HepG2 (cell line): ENCODE results near the gene SEMA7A. TPM values are rescaled to one million over a fixed set of nuclear protein-coding genes. Genes with fewer than 3 reads are reported as not detected.

Experiments used
- CBX1 ChIP-seq: IDR thresholded peaks from one replicate; pipeline ENCODE4 v1.6.1; 2016; ENCODE audit warnings: antibody characterized with exemption, low read depth
- EED ChIP-seq: sonication (generic); formaldehyde crosslinking; IDR thresholded peaks from 2 replicates; pipeline ENCODE4 v1.5.0; 2020; ENCODE audit warnings: mild to moderate bottlenecking, missing genetic modification reagents
- MZF1 ChIP-seq: sonication (generic); formaldehyde crosslinking; IDR thresholded peaks from 2 replicates; pipeline ENCODE4 v1.8.1; 2023; ENCODE audit warnings: mild to moderate bottlenecking, missing genetic modification reagents, borderline replicate concordance
- RARA ChIP-seq: IDR thresholded peaks from 2 replicates; pipeline ENCODE4 v1.6.1; 2016; ENCODE audit warnings: missing genetic modification reagents, missing compliant biosample characterization
- YEATS4 ChIP-seq: sonication (generic); formaldehyde crosslinking; IDR thresholded peaks from 2 replicates; pipeline ENCODE4 v1.4.0; 2020; ENCODE audit warnings: missing genetic modification reagents, borderline replicate concordance
- polyA plus RNA-seq, 8 experiments: library from polyadenylated mRNA; depleted of rRNA in 3 of 8; stranded (reverse) in 7 of 8; unstranded in 1 of 8; fragments of >200 nt; fragmentation: Illumina TruSeq in 4 of 8; extraction: Trizol in 4 of 8; gene quantifications; 2 replicates each; pipeline versions ENCODE4 v1.2.1 to v1.2.3, GENCODE V29; 2011 to 2016; ENCODE audit warnings: low read depth in 4 of 8, missing spikeins in 1 of 8, mixed read lengths in 1 of 8; ENCODE audit not compliant: insufficient read depth in 1 of 8
- total RNA-seq, 5 experiments: library from RNA; depleted of rRNA; stranded (reverse); fragments of >200 nt; fragmentation: Illumina TruSeq; extraction: Trizol; gene quantifications; 2 replicates each; pipeline ENCODE4 v1.2.3, GENCODE V29; 2016; ENCODE audit warnings: low read depth in 1 of 5
- TF ChIP-seq, protein P1 (sequence below): sonication (generic); formaldehyde crosslinking; IDR thresholded peaks from 2 replicates; pipeline ENCODE4 v1.5.1; 2020; ENCODE audit warnings: mild to moderate bottlenecking, moderate library complexity, missing genetic modification reagents
- TF ChIP-seq, protein P2 (sequence below): sonication (generic); formaldehyde crosslinking; IDR thresholded peaks from 2 replicates; pipeline ENCODE4 v1.8.0; 2022; ENCODE audit warnings: mild to moderate bottlenecking, missing genetic modification reagents
- TF ChIP-seq, protein P3 (sequence below): sonication (generic); formaldehyde crosslinking; IDR thresholded peaks from 2 replicates; pipeline ENCODE4 v1.8.1; 2023; ENCODE audit warnings: mild to moderate bottlenecking, missing genetic modification reagents, borderline replicate concordance
- TF ChIP-seq, protein P4 (sequence below): sonication (generic); formaldehyde crosslinking; conservative IDR thresholded peaks from 2 replicates; pipeline ENCODE4 v1.8.0; 2022; ENCODE audit warnings: mild to moderate bottlenecking, moderate library complexity, missing genetic modification reagents
- TF ChIP-seq, protein P5 (sequence below): sonication (generic); formaldehyde crosslinking; IDR thresholded peaks from one replicate; pipeline ENCODE4 v1.5.1; 2020; ENCODE audit warnings: mild to moderate bottlenecking, missing genetic modification reagents; ENCODE audit errors: not compliant biosample characterization
- TF ChIP-seq, protein P6 (sequence below): sonication (generic); formaldehyde crosslinking; IDR thresholded peaks from 2 replicates; pipeline ENCODE4 v1.4.0; 2020; ENCODE audit warnings: missing genetic modification reagents, borderline replicate concordance

Gene SEMA7A
- total and polyA plus RNA-seq, 2 of the 13 experiments (the other 11 are each of a cell fraction or from before 2014, with no cell fraction given): 9.0 to 15.8 TPM

DNA sequence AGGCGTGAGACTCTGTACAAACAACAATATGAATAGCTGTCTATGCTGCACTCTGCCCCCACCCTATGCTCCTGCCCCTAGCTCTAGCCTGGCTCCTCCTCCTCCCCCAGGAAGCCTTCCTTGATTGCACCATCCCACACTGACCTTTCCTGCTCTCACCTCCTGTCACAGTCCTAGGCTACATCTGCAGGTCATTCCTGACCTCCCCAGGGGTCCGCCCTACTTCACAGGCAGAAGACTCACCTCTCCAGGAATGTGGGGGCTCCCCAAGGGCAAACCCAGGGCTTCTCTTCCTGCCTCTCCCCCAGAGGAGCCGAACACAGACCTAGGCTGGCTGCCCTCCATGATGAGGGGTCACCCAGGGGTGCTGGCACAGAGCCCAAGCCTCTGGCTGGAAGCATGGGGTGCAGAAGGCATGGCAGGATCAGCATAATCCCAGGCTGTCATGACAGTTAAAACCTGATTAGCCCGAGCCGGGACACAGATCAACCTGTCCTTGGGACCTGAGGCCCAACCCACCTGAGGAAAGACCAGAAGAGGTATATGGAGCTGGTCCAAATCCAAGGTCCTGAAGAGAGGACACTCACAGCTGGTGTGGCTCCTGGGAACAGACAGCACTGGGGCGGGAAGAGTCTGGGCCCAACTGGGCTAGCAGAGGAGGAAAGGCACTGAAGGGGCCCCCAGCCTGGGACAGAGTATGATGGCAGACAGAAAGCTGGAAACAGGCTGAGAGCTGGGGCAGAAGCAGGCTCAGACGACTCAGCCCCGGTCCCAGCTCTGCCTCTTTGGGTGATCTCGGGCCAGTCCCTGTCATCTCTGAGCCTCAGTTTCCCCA, 5.9 kb downstream of the SEMA7A start (continued):
- TF ChIP-seq, protein P1, sequence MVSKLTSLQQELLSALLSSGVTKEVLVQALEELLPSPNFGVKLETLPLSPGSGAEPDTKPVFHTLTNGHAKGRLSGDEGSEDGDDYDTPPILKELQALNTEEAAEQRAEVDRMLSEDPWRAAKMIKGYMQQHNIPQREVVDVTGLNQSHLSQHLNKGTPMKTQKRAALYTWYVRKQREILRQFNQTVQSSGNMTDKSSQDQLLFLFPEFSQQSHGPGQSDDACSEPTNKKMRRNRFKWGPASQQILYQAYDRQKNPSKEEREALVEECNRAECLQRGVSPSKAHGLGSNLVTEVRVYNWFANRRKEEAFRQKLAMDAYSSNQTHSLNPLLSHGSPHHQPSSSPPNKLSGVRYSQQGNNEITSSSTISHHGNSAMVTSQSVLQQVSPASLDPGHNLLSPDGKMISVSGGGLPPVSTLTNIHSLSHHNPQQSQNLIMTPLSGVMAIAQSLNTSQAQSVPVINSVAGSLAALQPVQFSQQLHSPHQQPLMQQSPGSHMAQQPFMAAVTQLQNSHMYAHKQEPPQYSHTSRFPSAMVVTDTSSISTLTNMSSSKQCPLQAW (CRISPR knock-in tag): no peak
- TF ChIP-seq YEATS4 (CRISPR knock-in tag) (no peak), MZF1 (CRISPR knock-in tag) (no peak), EED (no peak), CBX1 (no peak), RARA (CRISPR knock-in tag) (peak; percentile 21; the same call in 1 of the 2 replicates)
- TF ChIP-seq, protein P2, sequence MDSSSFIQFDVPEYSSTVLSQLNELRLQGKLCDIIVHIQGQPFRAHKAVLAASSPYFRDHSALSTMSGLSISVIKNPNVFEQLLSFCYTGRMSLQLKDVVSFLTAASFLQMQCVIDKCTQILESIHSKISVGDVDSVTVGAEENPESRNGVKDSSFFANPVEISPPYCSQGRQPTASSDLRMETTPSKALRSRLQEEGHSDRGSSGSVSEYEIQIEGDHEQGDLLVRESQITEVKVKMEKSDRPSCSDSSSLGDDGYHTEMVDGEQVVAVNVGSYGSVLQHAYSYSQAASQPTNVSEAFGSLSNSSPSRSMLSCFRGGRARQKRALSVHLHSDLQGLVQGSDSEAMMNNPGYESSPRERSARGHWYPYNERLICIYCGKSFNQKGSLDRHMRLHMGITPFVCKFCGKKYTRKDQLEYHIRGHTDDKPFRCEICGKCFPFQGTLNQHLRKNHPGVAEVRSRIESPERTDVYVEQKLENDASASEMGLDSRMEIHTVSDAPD: no peak
- TF ChIP-seq, protein P3, sequence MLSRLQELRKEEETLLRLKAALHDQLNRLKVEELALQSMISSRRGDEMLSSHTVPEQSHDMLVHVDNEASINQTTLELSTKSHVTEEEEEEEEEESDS (CRISPR knock-in tag): no peak
- TF ChIP-seq, protein P4, sequence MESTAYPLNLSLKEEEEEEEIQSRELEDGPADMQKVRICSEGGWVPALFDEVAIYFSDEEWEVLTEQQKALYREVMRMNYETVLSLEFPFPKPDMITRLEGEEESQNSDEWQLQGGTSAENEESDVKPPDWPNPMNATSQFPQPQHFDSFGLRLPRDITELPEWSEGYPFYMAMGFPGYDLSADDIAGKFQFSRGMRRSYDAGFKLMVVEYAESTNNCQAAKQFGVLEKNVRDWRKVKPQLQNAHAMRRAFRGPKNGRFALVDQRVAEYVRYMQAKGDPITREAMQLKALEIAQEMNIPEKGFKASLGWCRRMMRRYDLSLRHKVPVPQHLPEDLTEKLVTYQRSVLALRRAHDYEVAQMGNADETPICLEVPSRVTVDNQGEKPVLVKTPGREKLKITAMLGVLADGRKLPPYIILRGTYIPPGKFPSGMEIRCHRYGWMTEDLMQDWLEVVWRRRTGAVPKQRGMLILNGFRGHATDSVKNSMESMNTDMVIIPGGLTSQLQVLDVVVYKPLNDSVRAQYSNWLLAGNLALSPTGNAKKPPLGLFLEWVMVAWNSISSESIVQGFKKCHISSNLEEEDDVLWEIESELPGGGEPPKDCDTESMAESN (CRISPR knock-in tag): no peak
- TF ChIP-seq, protein P5, sequence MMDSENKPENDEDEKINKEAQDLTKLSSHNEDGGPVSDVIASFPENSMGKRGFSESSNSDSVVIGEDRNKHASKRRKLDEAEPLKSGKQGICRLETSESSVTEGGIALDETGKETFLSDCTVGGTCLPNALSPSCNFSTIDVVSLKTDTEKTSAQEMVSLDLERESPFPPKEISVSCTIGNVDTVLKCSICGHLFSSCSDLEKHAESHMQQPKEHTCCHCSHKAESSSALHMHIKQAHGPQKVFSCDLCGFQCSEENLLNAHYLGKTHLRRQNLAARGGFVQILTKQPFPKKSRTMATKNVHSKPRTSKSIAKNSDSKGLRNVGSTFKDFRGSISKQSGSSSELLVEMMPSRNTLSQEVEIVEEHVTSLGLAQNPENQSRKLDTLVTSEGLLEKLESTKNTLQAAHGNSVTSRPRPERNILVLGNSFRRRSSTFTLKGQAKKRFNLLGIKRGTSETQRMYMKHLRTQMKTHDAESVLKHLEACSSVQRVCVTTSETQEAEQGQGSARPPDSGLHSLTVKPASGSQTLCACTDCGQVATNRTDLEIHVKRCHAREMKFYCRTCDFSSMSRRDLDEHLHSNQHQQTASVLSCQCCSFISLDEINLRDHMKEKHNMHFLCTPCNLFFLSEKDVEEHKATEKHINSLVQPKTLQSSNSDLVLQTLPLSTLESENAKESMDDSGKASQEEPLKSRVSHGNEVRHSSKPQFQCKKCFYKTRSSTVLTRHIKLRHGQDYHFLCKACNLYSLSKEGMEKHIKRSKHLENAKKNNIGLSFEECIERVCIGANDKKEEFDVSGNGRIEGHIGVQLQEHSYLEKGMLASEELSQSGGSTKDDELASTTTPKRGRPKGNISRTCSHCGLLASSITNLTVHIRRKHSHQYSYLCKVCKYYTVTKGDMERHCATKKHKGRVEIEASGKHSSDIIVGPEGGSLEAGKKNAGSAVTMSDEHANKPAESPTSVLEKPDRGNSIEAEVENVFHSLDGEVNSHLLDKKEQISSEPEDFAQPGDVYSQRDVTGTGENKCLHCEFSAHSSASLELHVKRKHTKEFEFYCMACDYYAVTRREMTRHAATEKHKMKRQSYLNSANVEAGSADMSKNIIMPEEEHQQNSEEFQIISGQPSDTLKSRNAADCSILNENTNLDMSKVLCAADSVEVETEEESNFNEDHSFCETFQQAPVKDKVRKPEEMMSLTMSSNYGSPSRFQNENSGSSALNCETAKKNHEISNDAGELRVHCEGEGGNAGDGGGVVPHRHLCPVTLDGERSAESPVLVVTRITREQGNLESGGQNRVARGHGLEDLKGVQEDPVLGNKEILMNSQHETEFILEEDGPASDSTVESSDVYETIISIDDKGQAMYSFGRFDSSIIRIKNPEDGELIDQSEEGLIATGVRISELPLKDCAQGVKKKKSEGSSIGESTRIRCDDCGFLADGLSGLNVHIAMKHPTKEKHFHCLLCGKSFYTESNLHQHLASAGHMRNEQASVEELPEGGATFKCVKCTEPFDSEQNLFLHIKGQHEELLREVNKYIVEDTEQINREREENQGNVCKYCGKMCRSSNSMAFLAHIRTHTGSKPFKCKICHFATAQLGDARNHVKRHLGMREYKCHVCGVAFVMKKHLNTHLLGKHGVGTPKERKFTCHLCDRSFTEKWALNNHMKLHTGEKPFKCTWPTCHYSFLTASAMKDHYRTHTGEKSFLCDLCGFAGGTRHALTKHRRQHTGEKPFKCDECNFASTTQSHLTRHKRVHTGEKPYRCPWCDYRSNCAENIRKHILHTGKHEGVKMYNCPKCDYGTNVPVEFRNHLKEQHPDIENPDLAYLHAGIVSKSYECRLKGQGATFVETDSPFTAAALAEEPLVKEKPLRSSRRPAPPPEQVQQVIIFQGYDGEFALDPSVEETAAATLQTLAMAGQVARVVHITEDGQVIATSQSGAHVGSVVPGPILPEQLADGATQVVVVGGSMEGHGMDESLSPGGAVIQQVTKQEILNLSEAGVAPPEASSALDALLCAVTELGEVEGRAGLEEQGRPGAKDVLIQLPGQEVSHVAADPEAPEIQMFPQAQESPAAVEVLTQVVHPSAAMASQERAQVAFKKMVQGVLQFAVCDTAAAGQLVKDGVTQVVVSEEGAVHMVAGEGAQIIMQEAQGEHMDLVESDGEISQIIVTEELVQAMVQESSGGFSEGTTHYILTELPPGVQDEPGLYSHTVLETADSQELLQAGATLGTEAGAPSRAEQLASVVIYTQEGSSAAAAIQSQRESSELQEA (CRISPR knock-in tag): no peak
- TF ChIP-seq, protein P6, sequence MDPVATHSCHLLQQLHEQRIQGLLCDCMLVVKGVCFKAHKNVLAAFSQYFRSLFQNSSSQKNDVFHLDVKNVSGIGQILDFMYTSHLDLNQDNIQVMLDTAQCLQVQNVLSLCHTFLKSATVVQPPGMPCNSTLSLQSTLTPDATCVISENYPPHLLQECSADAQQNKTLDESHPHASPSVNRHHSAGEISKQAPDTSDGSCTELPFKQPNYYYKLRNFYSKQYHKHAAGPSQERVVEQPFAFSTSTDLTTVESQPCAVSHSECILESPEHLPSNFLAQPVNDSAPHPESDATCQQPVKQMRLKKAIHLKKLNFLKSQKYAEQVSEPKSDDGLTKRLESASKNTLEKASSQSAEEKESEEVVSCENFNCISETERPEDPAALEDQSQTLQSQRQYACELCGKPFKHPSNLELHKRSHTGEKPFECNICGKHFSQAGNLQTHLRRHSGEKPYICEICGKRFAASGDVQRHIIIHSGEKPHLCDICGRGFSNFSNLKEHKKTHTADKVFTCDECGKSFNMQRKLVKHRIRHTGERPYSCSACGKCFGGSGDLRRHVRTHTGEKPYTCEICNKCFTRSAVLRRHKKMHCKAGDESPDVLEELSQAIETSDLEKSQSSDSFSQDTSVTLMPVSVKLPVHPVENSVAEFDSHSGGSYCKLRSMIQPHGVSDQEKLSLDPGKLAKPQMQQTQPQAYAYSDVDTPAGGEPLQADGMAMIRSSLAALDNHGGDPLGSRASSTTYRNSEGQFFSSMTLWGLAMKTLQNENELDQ (CRISPR knock-in tag): no peak
